Natural killer cell (primary cell): ENCODE results near the gene POLDIP3. TPM values are rescaled to one million over a fixed set of nuclear protein-coding genes. Genes with fewer than 3 reads are reported as not detected.

Experiments used
- ATAC-seq, 3 donors: fragments of 150-1000 bp in 2 of 3; fragments of 200-7000 bp in 1 of 3; cut with Tn5 transposase; 1 replicate in 1 of 3; 2 replicates in 2 of 3; pipeline ENCODE4 v1.10.0; 2021; ENCODE audit warnings: mild to moderate bottlenecking in 2 of 3, moderate library complexity in 2 of 3
- DNase-seq, 2 donors: peaks; one replicate each; pipeline versions ENCODE4 v3.0.0 to v3.0.0-alpha.2; 2013 to 2021; ENCODE audit warnings: mixed read lengths in 1 of 2
- H3K27ac ChIP-seq: one replicate; pipeline ENCODE4 v1.5.1; 2013; ENCODE audit warnings: mild to moderate bottlenecking, low read length
- H3K27me3 ChIP-seq: one replicate; pipeline ENCODE4 v1.6.1; 2013; ENCODE audit warnings: low read length; ENCODE audit not compliant: control insufficient read depth, insufficient read depth
- H3K36me3 ChIP-seq: one replicate; pipeline ENCODE4 v1.6.1; 2013; ENCODE audit warnings: low read length; ENCODE audit not compliant: control insufficient read depth, insufficient read depth
- H3K4me1 ChIP-seq: one replicate; pipeline ENCODE4 v1.6.1; 2013; ENCODE audit warnings: low read length; ENCODE audit not compliant: control insufficient read depth, insufficient read depth
- H3K4me3 ChIP-seq: one replicate; pipeline ENCODE4 v1.5.1; 2013; ENCODE audit warnings: low read length
- H3K9me3 ChIP-seq: one replicate; pipeline ENCODE4 v1.6.1; 2013; ENCODE audit warnings: low read length; ENCODE audit not compliant: control insufficient read depth, insufficient read depth
- H3K27ac Mint-ChIP-seq, 2 donors: one replicate each; pipeline ENCODE4 v1.8.0; 2022; ENCODE audit warnings: mild to moderate bottlenecking in 2 of 2, mixed read lengths in 2 of 2, moderate library complexity in 1 of 2
- H3K27me3 Mint-ChIP-seq, 2 donors: one replicate each; pipeline ENCODE4 v1.8.0; 2022; ENCODE audit warnings: low read depth in 2 of 2, mixed read lengths in 2 of 2
- H3K36me3 Mint-ChIP-seq: one replicate; pipeline ENCODE4 v1.8.0; 2022; ENCODE audit warnings: mixed read lengths
- H3K4me1 Mint-ChIP-seq, 2 donors: one replicate each; pipeline ENCODE4 v1.8.0; 2022; ENCODE audit warnings: mixed read lengths in 2 of 2
- H3K4me3 Mint-ChIP-seq: one replicate; pipeline ENCODE4 v1.8.0; 2022; ENCODE audit warnings: mild to moderate bottlenecking, moderate library complexity, mixed read lengths
- H3K9me3 Mint-ChIP-seq, 2 donors: one replicate each; pipeline ENCODE4 v1.8.0; 2022; ENCODE audit warnings: mixed read lengths in 2 of 2
- WGBS: methylation state at CpG from one replicate; pipeline ENCODE4 v1.1.7; 2013; ENCODE audit warnings: missing lambda C conversion rate; ENCODE audit not compliant: insufficient coverage; 5-methylcytosine and 5-hydroxymethylcytosine counted together
- intact Hi-C: fragments of 100-400 bp; cut with micrococcal nuclease; formaldehyde crosslinking; loops from one replicate; pipeline ENCODE4 v1.14.2; 2022
- total RNA-seq, 4 donors: library from RNA; stranded (reverse); fragments of 120-200 nt in 1 of 4; gene quantifications; one replicate each; pipeline versions ENCODE4 v1.2.3 to v1.2.4, GENCODE V29; 2013 to 2022
- TF ChIP-seq, protein P1 (sequence below): fragments of 200-600 bp; IDR thresholded peaks from one replicate; pipeline ENCODE4 v1.8.0; 2022; ENCODE audit warnings: antibody characterized with exemption

The POLDIP3 gene
- total RNA-seq, 3 donors from 2014 or later (not counting 1 experiment from before 2014, with no cell fraction given): 66.1 to 82.8 (median 70.8) TPM

DNA sequence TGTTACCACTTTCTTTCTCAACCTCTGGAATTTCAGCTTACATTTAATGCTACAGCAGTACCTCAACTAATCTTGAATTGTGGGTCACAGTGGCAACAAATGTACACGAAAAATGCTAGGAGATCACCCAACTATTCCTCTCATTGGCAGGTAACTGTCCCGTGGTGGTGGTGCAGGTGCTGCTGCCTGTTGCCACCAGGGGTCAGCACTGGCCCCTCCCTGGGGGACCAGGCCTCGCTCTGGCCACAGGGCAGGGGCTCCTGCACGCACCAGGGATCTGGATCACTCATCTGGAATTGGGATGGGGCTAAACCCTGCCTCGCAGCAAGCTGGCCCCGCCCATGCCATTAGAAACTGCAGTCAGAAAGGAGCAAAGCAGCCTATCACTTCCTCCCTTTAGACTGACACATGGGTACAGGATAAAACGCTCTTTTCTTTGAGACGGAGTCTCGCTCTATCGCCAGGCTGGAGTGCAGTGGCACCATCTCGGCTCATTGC lies 6.9 kb upstream of the POLDIP3 start:
- WGBS: 67% methylated on average over 11 of the region's 11 CpGs
- Histone ChIP-seq H3K27ac (no peak overlapping the region), H3K36me3 (peaks cover 21% of the 10 kb centered on the region), H3K9me3 (no peaks in the 10 kb centered on the region), H3K4me1 (peaks cover 10% of the 10 kb centered on the region), H3K27me3 (no peaks in the 10 kb centered on the region), H3K4me3 (no peak overlapping the region)
- Mint-ChIP-seq H3K36me3 (no peaks in the 10 kb centered on the region), H3K4me3 (no peak overlapping the region), H3K27ac (peak overlapping the region in 1 of 2 donors; percentile 64), H3K27me3 (no peaks in the 10 kb centered on the region), H3K4me1 (peaks cover 5 to 11% of the 10 kb centered on the region in 2 donors), H3K9me3 (no peaks in the 10 kb centered on the region)
- intact Hi-C loops: no loop called here
- TF ChIP-seq, protein P1, sequence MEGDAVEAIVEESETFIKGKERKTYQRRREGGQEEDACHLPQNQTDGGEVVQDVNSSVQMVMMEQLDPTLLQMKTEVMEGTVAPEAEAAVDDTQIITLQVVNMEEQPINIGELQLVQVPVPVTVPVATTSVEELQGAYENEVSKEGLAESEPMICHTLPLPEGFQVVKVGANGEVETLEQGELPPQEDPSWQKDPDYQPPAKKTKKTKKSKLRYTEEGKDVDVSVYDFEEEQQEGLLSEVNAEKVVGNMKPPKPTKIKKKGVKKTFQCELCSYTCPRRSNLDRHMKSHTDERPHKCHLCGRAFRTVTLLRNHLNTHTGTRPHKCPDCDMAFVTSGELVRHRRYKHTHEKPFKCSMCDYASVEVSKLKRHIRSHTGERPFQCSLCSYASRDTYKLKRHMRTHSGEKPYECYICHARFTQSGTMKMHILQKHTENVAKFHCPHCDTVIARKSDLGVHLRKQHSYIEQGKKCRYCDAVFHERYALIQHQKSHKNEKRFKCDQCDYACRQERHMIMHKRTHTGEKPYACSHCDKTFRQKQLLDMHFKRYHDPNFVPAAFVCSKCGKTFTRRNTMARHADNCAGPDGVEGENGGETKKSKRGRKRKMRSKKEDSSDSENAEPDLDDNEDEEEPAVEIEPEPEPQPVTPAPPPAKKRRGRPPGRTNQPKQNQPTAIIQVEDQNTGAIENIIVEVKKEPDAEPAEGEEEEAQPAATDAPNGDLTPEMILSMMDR: peak; percentile 78
- DNase-seq (peak; percentile 48 to 71), ATAC-seq (peak; percentile 73 to 86 (median 74))

DNA sequence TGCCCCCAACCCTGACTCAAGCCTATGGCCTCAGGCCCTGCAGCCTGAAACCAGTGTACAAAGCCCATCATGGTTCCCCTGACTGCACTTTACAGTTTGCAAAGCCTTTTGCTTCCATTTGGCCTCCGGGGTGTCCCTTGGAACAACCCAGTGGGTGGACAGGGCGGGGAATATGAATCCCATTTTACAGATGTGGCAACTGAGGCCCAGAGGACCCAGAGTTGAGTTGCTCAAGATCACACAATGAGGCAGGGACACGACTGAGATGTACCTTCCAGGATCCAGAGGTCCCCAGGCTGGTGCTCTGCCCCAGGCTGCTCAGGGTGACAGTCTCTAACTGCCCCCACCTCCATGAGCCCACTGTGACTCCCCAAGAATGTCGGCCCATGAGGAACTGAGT lies 5.4 kb upstream of the POLDIP3 start:
- DNase-seq: no peak
- no peak for ATAC-seq
- Histone ChIP-seq H3K36me3 (peaks cover 18% of the 10 kb centered on the region), H3K9me3 (no peaks in the 10 kb centered on the region), H3K4me1 (peaks cover 22% of the 10 kb centered on the region), H3K27me3 (no peaks in the 10 kb centered on the region), H3K27ac (no peak overlapping the region), H3K4me3 (no peak overlapping the region)
- H3K27ac Mint-ChIP-seq: peak overlapping the region in 1 of 2 donors; percentile 64
- intact Hi-C loops: no loop called here
- 91% methylated on average over 4 of the region's 4 CpGs for WGBS
- H3K4me1 Mint-ChIP-seq: peaks cover 13 to 20% of the 10 kb centered on the region in 2 donors
- TF ChIP-seq, protein P1: no peak
- no peaks in the 10 kb centered on the region for H3K36me3 Mint-ChIP-seq
- no peak overlapping the region for H3K4me3 Mint-ChIP-seq
- no peaks in the 10 kb centered on the region for H3K27me3 Mint-ChIP-seq
- no peaks in the 10 kb centered on the region for H3K9me3 Mint-ChIP-seq

DNA sequence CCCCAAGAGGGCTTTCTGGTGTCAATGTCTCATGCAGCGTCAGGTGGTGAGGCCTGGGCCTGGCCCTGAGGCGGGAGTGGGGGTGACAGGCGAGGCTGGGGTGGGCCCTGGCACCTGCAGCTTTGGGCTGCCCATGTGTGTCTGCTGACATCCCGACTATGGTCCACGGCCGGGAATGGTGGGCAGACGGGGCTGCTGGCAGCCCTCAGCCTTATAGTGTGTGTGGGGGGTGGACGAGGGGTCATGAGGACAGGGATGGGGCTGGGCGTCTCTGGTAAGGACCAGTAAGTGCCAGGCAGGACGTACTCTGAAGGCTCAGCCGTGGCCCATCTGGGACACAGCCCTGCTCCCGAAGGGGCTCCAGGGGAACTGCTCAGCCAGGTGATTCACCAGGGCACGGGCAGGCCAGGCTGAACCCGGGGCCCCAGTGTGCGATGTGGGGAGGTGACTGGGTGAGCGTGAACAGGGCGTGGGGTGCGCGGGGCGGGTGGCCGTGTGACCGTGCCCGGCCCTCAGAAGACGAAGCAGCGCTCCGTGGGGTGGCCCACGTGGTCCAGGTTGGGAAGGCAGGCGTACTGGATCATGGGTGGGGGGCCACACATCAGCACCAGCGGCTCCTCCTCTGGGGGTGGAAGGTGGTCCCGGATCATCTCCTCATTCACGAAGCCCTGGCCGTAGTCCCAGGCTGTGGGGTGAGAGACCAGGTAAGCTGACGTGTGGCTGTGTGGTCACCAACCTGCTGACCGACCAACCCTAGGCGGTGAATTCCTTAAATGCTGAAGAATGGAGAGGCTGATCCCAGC lies 4.8 kb upstream of the POLDIP3 start:
- DNase-seq: no peak
- Histone ChIP-seq H3K36me3 (peaks cover 15% of the 10 kb centered on the region), H3K27me3 (no peaks in the 10 kb centered on the region), H3K4me3 (no peak overlapping the region), H3K4me1 (peaks cover 22% of the 10 kb centered on the region), H3K27ac (no peak overlapping the region), H3K9me3 (no peaks in the 10 kb centered on the region)
- H3K4me1 Mint-ChIP-seq: peaks cover 18 to 25% of the 10 kb centered on the region in 2 donors
- intact Hi-C loops: loop anchor here (5.0 kb wide), 1 partner anchor 568 kb away; the partner anchor contains the start of gene TTLL12
- 96% methylated on average over 35 of the region's 35 CpGs for WGBS
- no peak for ATAC-seq
- H3K36me3 Mint-ChIP-seq: no peaks in the 10 kb centered on the region
- no peak overlapping the region for H3K4me3 Mint-ChIP-seq
- H3K27me3 Mint-ChIP-seq: no peaks in the 10 kb centered on the region
- TF ChIP-seq, protein P1: no peak
- H3K9me3 Mint-ChIP-seq: no peaks in the 10 kb centered on the region
- H3K27ac Mint-ChIP-seq: peak overlapping the region; percentile 46 to 71
